Globus pallidus (tissue), 1 donor: ENCODE measurements around the gene OBSCN.

ENCODE experiments used
- DNase-seq: peaks from one replicate; pipeline ENCODE4 v3.0.0-alpha.2; 2015; ENCODE audit warnings: low spot score

Gene OBSCN

DNA sequence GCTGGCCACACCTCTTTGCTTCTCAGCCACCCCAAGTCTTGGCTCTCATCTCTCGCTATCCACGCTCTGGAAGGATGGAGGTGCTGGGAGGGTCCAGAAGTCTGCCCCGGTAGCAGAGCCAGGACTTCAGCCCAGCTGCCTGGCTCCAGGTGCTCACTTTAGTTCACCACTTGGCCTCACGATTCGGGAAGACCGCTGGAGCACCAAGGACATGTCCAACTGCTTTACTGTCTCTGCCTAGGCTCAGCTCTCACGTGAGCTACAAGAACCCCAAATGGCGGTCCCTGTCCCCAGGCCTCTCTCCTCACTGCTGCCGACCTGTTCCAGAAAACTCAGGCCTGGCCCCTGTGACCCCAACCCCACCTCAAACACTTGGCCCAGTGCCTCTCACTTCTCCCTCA is 195.4 kb downstream of the OBSCN start:
- DNase-seq, result no peak

- no peak for DNase-seq
These were observed 196.4 kb downstream of the OBSCN start for GRCh38 chr1:228404107-228404720.

DNA sequence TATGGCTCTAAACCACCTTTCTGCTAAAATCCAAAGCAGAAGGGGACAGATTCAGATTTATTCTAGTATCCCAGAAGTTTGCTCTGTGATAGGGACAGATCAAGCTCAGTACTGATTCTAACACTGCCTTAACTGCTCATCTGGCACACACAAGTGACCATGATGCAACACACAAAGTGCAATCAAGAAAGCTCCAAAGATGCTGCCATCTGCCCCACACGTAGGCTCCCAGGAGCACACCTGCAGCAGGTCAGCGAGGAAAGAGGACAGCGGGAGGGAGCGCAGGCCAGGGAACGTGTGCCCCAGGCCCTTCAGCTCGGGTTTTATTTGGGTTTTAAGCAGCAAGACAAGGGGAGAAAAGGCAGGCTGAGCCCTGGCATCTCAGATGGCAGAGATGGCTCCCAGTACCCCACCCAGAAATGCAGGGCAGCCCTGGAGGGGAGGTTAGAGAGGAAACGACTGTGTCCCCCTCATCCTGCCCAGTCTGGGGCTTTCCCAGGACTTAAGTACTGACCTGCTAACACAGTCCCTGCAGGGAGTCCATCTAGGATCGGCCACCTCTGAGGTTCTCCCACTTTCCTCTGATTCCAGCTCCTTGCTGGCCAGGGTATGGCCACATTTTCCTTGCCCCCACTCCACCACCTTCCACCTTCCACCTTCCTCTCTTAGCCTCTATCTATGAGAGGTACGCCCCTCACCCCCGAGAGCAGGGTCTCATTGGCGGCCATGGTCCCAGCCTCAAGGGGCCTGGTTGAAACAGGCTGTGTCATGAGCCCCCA is 197.5 kb downstream of the OBSCN start:
- no peak for DNase-seq

DNA sequence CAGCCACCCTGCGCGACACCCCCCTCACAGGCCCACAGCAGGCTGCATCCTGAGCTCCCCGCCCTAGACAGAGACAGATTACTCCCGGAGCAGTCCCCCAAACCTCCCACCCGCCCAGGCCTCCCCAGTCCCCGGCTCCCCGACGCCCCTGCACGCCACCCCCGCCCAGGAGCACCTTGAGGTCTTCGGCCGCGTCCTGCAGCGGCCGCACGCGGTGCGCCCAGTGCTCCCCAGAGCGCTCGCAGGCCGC is 198.1 kb downstream of the OBSCN start:
- no peak for DNase-seq

- DNase-seq, result no peak
These were observed 199.5 kb downstream of the OBSCN start for GRCh38 chr1:228407106-228408040.

GRCh38 chr1:228408041-228408868 is 200.4 kb downstream of the OBSCN start:
- no peak for DNase-seq

- DNase-seq, result no peak
These were observed 201.3 kb downstream of the OBSCN start for GRCh38 chr1:228408869-228409805.

DNA sequence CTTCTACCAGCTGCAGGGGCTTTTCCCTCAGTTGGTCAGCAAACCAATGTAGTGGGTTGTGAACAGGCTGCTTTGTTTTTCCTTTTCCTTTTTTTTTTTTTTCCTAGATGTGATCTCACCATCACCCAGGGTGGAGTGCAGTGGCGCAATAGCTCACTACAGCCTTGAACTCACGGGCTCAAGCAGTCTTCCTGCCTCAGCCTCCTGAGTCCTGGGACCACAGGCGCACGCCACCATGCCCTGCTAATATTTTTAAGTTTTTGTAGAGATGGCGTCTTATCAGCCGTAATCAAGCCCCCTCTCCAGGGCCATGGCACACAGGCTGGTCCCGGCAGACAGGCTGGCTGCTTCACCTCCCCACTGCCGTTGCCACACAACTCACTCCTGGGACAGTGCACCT is 202.2 kb downstream of the OBSCN start:
- DNase-seq, result no peak

DNA sequence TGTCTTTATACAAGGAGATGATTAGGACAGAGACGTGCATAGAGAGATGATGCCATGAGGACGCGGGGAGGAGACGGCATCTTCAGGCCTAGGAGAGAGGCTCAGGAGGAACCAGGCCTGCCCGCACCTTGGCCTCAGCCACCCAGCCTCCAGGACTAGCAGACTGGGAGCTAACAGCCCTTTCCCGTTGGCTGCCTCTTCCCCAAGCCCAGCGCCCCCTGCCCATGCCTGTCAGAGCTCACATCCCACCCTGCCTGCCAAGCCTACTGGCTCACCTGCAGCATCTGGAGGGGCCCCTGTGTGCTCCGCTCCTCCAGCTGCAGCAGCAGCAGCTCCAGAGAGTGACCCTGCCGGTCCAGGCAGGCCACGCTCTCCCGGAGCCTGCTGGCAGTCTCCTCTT is 202.8 kb downstream of the OBSCN start:
- no peak for DNase-seq

GRCh38 chr1:228411121-228411520 is 203.3 kb downstream of the OBSCN start:
- DNase-seq, result no peak

GRCh38 chr1:228411548-228412430 is 203.9 kb downstream of the OBSCN start:
- no peak for DNase-seq

GRCh38 chr1:228413241-228414010 is 205.6 kb downstream of the OBSCN start:
- no peak for DNase-seq

GRCh38 chr1:228414511-228415211 is 206.8 kb downstream of the OBSCN start:
- no peak for DNase-seq

DNA sequence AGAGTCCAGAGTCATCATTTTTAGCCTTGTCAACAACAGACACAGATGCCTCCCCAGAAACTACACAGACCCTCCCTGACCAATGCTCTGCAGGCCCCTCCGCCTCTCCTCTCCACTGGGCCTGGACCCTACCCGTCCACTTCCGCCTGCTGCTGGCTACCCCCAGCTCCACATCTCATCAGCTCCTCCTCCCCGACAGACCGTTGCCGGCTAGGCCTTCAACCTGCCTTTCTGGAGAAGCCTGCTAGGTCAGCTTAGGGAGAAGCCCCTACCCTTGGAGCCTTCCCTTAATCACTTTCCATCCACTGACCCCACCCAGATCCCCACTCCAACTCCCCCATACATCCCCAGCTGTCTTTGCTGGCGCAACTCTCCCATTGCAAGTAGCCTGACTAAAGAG is 207.4 kb downstream of the OBSCN start:
- DNase-seq, result no peak

- no peak for DNase-seq
These were observed 208.0 kb downstream of the OBSCN start for GRCh38 chr1:228415853-228416216.

GRCh38 chr1:228416217-228416933 is 208.5 kb downstream of the OBSCN start, which contains the start of gene TRIM17:
TRIM17 (minus strand) TSS chr1:228416861; CDS start chr1:228415072, 1,789 bp downstream.
- DNase-seq, result no peak

- no peak for DNase-seq
These were observed 209.2 kb downstream of the OBSCN start for GRCh38 chr1:228417061-228417460.
